ENCODE results near the gene SORCS2.

SORCS2 gene

GRCh38 chr4:7295197-7295910 lies 103.0 kb downstream of the SORCS2 start:
- DNase-seq = no peak

- DNase-seq = no peak
Measured at GRCh38 chr4:7295911-7296660, 103.7 kb downstream of the SORCS2 start.

- no peak for DNase-seq
Measured at GRCh38 chr4:7296661-7297335, 104.5 kb downstream of the SORCS2 start.

GRCh38 chr4:7297374-7297773 lies 105.0 kb downstream of the SORCS2 start:
- DNase-seq = no peak

GRCh38 chr4:7297881-7298280 lies 105.5 kb downstream of the SORCS2 start:
- no peak for DNase-seq

- DNase-seq = no peak
Measured at GRCh38 chr4:7298619-7299009, 106.3 kb downstream of the SORCS2 start.

GRCh38 chr4:7299010-7299907 lies 106.9 kb downstream of the SORCS2 start:
- no peak for DNase-seq

- DNase-seq = no peak
Measured at GRCh38 chr4:7299908-7300710, 107.8 kb downstream of the SORCS2 start.

GRCh38 chr4:7300711-7301095 lies 108.4 kb downstream of the SORCS2 start:
- no peak for DNase-seq

GRCh38 chr4:7301126-7301785 lies 108.9 kb downstream of the SORCS2 start:
- no peak for DNase-seq

- DNase-seq = no peak
Measured at GRCh38 chr4:7301846-7302630, 109.7 kb downstream of the SORCS2 start.

GRCh38 chr4:7302781-7303404 lies 110.6 kb downstream of the SORCS2 start:
- no peak for DNase-seq

- no peak for DNase-seq
Measured at GRCh38 chr4:7303561-7303960, 111.2 kb downstream of the SORCS2 start.

- no peak for DNase-seq
Measured at GRCh38 chr4:7304436-7304835, 112.1 kb downstream of the SORCS2 start.

GRCh38 chr4:7306021-7306965 lies 114.0 kb downstream of the SORCS2 start:
- no peak for DNase-seq

- DNase-seq = no peak
Measured at GRCh38 chr4:7306986-7307385, 114.6 kb downstream of the SORCS2 start.

GRCh38 chr4:7307394-7308099 lies 115.2 kb downstream of the SORCS2 start:
- no peak for DNase-seq

- no peak for DNase-seq
Measured at GRCh38 chr4:7309181-7309580, 116.8 kb downstream of the SORCS2 start.

All from CD4-positive, alpha-beta T cell treated with Interferon gamma for 1 hour (primary cell).